NCI-H748 (cell line): ENCODE data around the gene ZNF547.

ENCODE experiments used
- DNase-seq: peaks from one replicate; lab custom pipeline; 2025; ENCODE audit not compliant: unreplicated experiment; lab: John Stamatoyannopoulos, UW

ZNF547 gene

GRCh38 chr19:57362997-57363687 lies at the start of gene ZNF547, which contains the start of gene TRAPPC2B:
ZNF547 (plus strand) TSS chr19:57363551; CDS start chr19:57368556, 5,005 bp downstream.
TRAPPC2B (plus strand) TSS chr19:57363551; CDS start chr19:57364834, 1,283 bp downstream.
- DNase-seq, result peak; percentile 100

DNA sequence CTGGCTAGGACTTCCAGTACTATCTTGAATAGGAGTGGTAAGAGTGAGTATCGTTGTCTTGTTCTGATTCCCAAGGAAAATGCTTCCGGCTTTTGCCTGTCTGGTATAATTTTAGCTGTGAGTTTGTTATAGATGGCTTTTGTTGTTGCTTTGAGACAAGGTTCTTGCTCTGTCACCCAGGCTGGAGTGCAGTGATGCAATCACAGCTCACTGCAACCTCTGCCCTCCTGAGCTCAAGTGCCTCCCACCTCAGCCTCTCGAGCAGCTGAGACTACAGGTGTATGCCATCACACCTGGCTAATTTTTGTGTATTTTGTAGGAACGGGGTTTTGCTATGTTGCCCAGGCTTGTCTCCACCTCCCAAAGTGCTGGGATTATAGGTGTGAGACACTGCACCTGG lies 49.2 kb upstream of the ZNF547 start:
- DNase-seq, result peak; percentile 100

- peak; percentile 67 for DNase-seq
Measured at GRCh38 chr19:57317503-57317902, 45.8 kb upstream of the ZNF547 start.

- no peak for DNase-seq
Measured at GRCh38 chr19:57319869-57320179, 43.5 kb upstream of the ZNF547 start.

DNA sequence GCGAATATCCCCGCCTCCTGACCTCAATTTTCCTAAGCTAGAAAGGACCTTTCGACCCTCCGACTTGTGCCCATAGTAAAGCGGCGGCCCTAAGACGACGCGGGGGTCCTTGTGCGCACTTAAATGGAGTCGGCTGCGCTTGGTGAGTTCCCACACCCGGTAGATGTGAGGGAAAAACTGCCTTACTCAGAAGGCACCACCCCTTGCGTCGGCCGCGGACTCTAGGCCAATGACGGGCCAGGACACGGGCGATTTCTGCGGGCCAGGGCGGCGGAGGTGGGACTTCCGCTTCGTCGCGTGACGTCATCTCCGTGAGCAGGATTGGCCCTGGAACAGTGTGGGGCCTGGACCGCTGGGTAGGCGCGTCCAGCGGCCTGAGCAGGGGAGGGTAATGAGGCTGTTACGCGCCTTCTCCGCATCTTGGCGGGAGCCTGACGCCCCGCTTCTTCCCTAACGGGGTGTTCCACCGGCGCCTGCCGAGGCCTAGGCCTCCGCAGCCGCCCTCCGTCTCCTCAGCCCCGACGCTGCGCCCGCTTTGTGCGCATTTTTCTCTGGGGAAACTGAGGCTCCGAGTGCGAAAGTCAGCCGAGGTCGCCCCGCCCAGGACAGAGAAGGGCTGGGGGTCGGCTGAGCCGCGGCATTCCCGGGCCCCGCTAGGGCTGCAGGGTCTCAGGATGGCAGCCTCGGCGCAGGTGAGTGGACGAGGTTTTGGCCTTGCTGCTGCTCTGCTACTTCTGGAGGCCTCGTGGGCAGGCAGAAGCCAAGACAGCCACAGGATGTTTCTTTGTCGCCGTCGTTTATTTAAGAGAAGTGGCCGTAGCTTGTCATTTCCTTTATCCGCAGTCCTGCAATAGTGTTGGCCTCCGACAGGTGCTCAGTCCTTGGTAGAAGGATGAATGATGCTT lies 42.9 kb upstream of the ZNF547 start, which contains the start of gene ZNF543:
TSS of gene ZNF543 (plus strand) at position 293 of the 905 bp plus-strand sequence. CDS start at position 675, 382 bp downstream.
- DNase-seq, result peak; percentile 99

GRCh38 chr19:57321116-57321515 lies 42.2 kb upstream of the ZNF547 start:
- DNase-seq, result no peak

GRCh38 chr19:57321751-57322150 lies 41.6 kb upstream of the ZNF547 start:
- no peak for DNase-seq

- no peak for DNase-seq
Measured at GRCh38 chr19:57324992-57325391, 38.4 kb upstream of the ZNF547 start.

DNA sequence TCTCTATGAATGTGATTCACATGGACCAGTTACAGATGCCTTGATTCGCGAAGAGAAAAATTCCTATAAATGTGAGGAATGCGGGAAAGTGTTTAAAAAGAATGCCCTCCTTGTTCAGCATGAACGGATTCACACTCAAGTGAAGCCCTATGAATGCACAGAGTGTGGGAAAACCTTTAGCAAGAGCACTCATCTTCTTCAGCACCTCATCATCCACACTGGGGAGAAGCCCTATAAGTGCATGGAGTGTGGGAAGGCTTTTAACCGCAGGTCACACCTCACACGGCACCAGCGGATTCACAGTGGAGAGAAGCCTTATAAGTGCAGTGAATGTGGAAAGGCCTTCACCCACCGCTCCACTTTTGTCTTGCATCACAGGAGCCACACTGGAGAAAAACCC lies 35.4 kb upstream of the ZNF547 start:
- no peak for DNase-seq

GRCh38 chr19:57334191-57334590 lies 29.2 kb upstream of the ZNF547 start:
- DNase-seq, result no peak

DNA sequence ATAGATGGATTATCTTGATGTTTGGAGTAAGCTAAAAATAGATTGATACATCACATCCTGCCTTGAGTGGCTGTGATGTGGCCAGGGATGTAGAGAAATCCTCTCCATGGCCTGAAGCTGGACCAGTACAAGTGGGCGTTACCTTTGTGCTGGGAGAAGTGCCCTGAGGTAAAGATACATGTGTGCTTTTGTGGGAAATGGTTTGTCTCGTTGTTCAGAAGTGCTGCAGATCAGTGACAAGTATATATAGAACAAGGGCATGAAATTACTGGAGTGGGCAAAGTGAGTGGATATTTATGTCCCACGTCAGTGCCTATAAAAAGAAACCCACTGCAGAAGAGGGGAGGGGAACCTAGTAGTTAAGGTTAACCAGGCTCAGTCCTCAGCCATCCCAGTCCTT lies 24.5 kb upstream of the ZNF547 start:
- no peak for DNase-seq

- no peak for DNase-seq
Measured at GRCh38 chr19:57342582-57342981, 20.8 kb upstream of the ZNF547 start.

GRCh38 chr19:57348136-57348535 lies 15.2 kb upstream of the ZNF547 start:
- DNase-seq, result no peak

- peak; percentile 99 for DNase-seq
Measured at GRCh38 chr19:57350877-57351805, 12.2 kb upstream of the ZNF547 start, which contains the start of gene ZNF304. ZNF304 (plus strand) TSS chr19:57351271; CDS start chr19:57351665, 394 bp downstream.

DNA sequence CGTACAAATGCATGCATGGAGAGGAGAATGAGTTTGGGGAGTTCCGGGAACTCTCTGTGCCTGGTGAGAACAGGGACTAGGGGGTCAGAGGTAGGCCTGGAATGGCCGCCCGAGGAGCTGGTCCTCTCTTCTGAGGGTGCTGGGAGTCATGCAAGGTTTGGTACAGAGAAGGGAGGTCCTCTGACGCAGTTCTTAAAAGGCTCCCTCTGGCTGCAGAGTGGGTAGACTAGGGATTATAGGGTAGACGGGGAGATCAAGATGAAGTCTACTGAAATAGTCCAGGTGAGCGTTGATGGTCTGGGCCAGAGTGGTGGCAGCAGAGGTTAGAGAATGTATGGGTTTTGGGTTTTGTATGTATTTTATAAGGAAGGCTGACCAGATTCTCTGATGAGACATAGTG lies 11.5 kb upstream of the ZNF547 start:
- DNase-seq, result peak; percentile 23

- DNase-seq, result no peak
Measured at GRCh38 chr19:57355916-57356315, 7.4 kb upstream of the ZNF547 start.

- no peak for DNase-seq
Measured at GRCh38 chr19:57357406-57357805, 5.9 kb upstream of the ZNF547 start.

DNA sequence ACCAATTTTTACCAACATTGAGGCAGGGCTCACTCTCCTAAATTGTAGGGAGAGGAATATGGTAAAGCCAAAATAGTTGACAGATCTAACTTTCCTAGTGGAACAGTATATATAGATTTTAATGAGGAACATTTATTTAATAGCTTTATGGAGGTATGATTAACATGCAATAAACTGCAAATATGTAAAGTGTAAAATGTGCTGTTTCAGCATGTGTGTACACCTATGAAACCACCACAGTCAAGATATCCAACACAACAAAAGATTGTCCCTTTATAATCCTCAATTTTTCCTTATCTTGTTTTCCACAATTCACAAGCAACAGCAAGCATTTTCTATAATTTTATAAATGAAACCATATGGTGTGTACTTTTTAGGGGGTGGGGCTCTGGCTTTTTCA lies 4.1 kb upstream of the ZNF547 start:
- no peak for DNase-seq

GRCh38 chr19:57362419-57362818 lies 932 bp upstream of the ZNF547 start:
- no peak for DNase-seq

DNA sequence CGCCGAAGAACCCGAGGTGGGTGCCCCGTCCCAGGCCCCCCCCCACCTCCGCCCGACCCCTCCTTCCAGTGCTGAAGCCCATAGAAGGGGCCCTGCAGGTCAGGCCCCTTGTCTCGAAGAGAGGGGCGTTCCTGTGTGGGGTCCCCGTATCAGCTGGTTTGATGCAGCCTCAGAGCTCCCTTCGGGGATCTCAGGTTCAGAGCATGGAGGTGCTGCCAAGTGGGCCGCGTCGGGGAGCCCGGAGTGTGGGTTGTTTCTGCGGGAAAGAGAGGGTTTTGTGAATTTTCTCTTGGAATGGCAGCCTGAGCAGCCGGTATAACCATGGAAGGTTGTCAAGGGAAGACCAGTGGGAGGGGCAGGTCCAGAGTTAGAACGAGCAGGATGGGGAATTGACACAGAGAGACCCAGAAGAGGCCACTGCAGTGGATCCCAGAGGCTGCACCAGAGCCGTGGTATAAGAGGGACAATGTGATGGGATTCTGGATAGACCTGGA lies 384 bp downstream of the ZNF547 start:
- peak; percentile 57 for DNase-seq

DNA sequence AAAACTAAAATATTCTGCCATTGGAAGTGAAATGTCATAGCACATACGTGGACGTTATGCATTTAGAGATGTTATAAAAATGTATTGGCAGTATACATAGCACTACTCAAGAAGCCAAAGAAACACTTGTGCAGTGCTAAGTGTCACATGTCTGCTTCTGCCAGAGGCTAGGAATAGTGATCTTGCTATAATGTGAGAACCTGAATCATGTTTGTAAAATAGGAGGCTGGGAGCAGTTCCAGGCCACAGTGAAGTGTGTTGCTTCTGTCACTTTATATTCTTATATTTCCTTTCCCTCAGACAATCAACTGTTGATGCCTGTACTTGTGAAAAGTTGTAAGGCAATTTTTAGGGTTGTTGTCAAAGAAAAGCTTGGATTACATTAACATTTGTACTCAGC lies 3.4 kb downstream of the ZNF547 start:
- no peak for DNase-seq
